ENCODE data around the gene FAM83B. TPM values are rescaled to one million over a fixed set of nuclear protein-coding genes. Genes with fewer than 3 reads are reported as not detected.

Gene FAM83B
- total RNA-seq, 1 experiment from 2014 or later = 5.7 TPM

GRCh38 chr6:54874349-54875048 lies 27.9 kb downstream of the FAM83B start:
- Histone ChIP-seq H2BK120ac (ENCODE audit: low read depth, low read length, poor library complexity, severe bottlenecking) (no peak overlapping the region), H4K20me1 (ENCODE audit: control insufficient read depth, insufficient read depth, insufficient read length) (no peaks in the 10 kb centered on the region), H2BK20ac (ENCODE audit: low read depth, low read length, poor library complexity, severe bottlenecking) (no peak overlapping the region), H3K23me2 (ENCODE audit: insufficient read length, low read depth, low read length, poor library complexity, severe bottlenecking) (no peaks in the 10 kb centered on the region), H3K79me1 (ENCODE audit: insufficient read depth, low read depth, low read length, poor library complexity, severe bottlenecking) (no peaks in the 10 kb centered on the region), H3K27ac (ENCODE audit: insufficient read length, low read depth, low read length) (no peak overlapping the region), H3K9me3 (ENCODE audit: control insufficient read depth, low read depth, low read length) (no peaks in the 10 kb centered on the region), H3K23ac (ENCODE audit: insufficient read length, low read depth, low read length) (no peak overlapping the region), H3K4ac (ENCODE audit: low read depth, low read length) (no peak overlapping the region), H3K56ac (ENCODE audit: insufficient read length, low read depth, low read length) (no peak overlapping the region), H2BK12ac (ENCODE audit: insufficient read length, low read depth, low read length) (no peak overlapping the region), H3K4me2 (ENCODE audit: insufficient read depth, insufficient read length, low read length) (no peak overlapping the region), H3K4me1 (ENCODE audit: insufficient read depth, low read length) (no peaks in the 10 kb centered on the region), H3K9ac (ENCODE audit: extremely low read depth, insufficient read length, low read length) (no peak overlapping the region), H3T11ph (ENCODE audit: low read length) (no peak overlapping the region), H4K8ac (replicated peaks; ENCODE audit: insufficient read length, low read depth, low read length) (no peak overlapping the region), H2AK5ac (ENCODE audit: insufficient read length, low read length) (no peak overlapping the region), H4K91ac (ENCODE audit: insufficient read length, low read depth, low read length) (no peak overlapping the region), H3K27me3 (ENCODE audit: insufficient read depth, low read length) (no peaks in the 10 kb centered on the region), H3K79me2 (ENCODE audit: insufficient read depth, low read length) (no peaks in the 10 kb centered on the region), H2BK5ac (ENCODE audit: insufficient read length, low read length) (no peak overlapping the region), H2BK15ac (ENCODE audit: low read depth, low read length) (no peak overlapping the region), H2AFZ (ENCODE audit: low read length) (no peak overlapping the region), H3K18ac (ENCODE audit: insufficient read length, low read depth, low read length) (no peak overlapping the region), H3K14ac (ENCODE audit: insufficient read depth, low read length) (no peak overlapping the region), H4K5ac (ENCODE audit: insufficient read length, low read depth, low read length) (no peak overlapping the region)
- H3K4me1 Mint-ChIP-seq = no peaks in the 10 kb centered on the region
- no peak for TF ChIP-seq CTCF (conservative IDR thresholded peaks at IDR 0.05)
- no peak overlapping the region for H3K27ac Mint-ChIP-seq
- H3K36me3 Mint-ChIP-seq (ENCODE audit: insufficient read depth in 1 of 3, low read depth in 3 of 3) = no peaks in the 10 kb centered on the region
- no CpG with 5 or more reads among the region's 2 CpGs for WGBS (ENCODE audit: extremely low coverage, insufficient read length, low lambda C conversion rate)
- DNase-seq = no peak
- no peaks in the 10 kb centered on the region for H3K9me3 Mint-ChIP-seq
- H3K4me3 Mint-ChIP-seq = no peak overlapping the region
- H3K27me3 Mint-ChIP-seq (ENCODE audit: low read depth) = no peaks in the 10 kb centered on the region

All from H9 (cell line).